Cardiac muscle cell (in vitro differentiated cells and primary cell): ENCODE measurements around the gene ADK. TPM values are rescaled to one million over a fixed set of nuclear protein-coding genes. Genes with fewer than 3 reads are reported as not detected.

Experiments
- DNase-seq, 2 donors: peaks; one replicate each; pipeline versions ENCODE4 v3.0.0 to v3.0.0-alpha.2; 2010 to 2017; ENCODE audit warnings: low read depth in 1 of 2, low spot score in 1 of 2
- H3K27ac ChIP-seq: fragments of 200-600 bp; sonication (generic); 2 replicates; pipeline ENCODE4 v1.5.1; 2016
- H3K27me3 ChIP-seq: fragments of 200-600 bp; sonication (generic); 2 replicates; pipeline ENCODE4 v1.6.0; 2016; ENCODE audit warnings: control low read depth
- H3K36me3 ChIP-seq: fragments of 200-600 bp; sonication (generic); 2 replicates; pipeline ENCODE4 v1.5.1; 2016; ENCODE audit warnings: control low read depth
- H3K4me1 ChIP-seq: fragments of 200-600 bp; sonication (generic); 2 replicates; pipeline ENCODE4 v1.8.1; 2017; ENCODE audit warnings: low read depth, mild to moderate bottlenecking, mixed run types
- H3K4me3 ChIP-seq: fragments of 200-600 bp; sonication (generic); 2 replicates; pipeline ENCODE4 v1.5.1; 2016; ENCODE audit warnings: mild to moderate bottlenecking
- H3K9me3 ChIP-seq: fragments of 200-600 bp; sonication (generic); 2 replicates; pipeline ENCODE4 v1.5.1; 2017; ENCODE audit warnings: low read depth, mild to moderate bottlenecking, control low read depth
- CTCF ChIP-seq: IDR thresholded peaks from 2 replicates; pipeline ENCODE4 v1.5.1; 2012; ENCODE audit warnings: low read depth, mild to moderate bottlenecking, low read length
- polyA plus RNA-seq: library from polyadenylated mRNA; unstranded; fragments of >200 nt; fragmentation: Nextera tagmentation; extraction: Ambion mirVana; gene quantifications from 2 replicates; pipeline ENCODE4 v1.2.1, GENCODE V29; 2016
- total RNA-seq: library from RNA; depleted of rRNA; stranded (reverse); fragments of >200 nt; gene quantifications from 2 replicates; pipeline ENCODE4 v1.2.3, GENCODE V29; 2016

The ADK gene
- total and polyA plus RNA-seq, 2 experiments from 2014 or later: 24.8 to 57.4 TPM

GRCh38 chr10:74640134-74640921, 489.3 kb downstream of the ADK start:
- no peak for DNase-seq
- no peak for TF ChIP-seq CTCF
- Histone ChIP-seq H3K27ac (peak overlapping the region; percentile 51), H3K4me3 (no peak overlapping the region), H3K4me1 (peaks cover 6% of the 10 kb centered on the region), H3K27me3 (no peaks in the 10 kb centered on the region), H3K9me3 (no peaks in the 10 kb centered on the region), H3K36me3 (no peaks in the 10 kb centered on the region)

- Histone ChIP-seq H3K4me3 (no peak overlapping the region), H3K36me3 (no peaks in the 10 kb centered on the region), H3K4me1 (peaks cover 11% of the 10 kb centered on the region), H3K27ac (no peak overlapping the region), H3K9me3 (no peaks in the 10 kb centered on the region), H3K27me3 (no peaks in the 10 kb centered on the region)
- no peak for DNase-seq
- no peak for TF ChIP-seq CTCF
These were observed 490.6 kb downstream of the ADK start for GRCh38 chr10:74641659-74642058.

GRCh38 chr10:74642901-74643595, 492.0 kb downstream of the ADK start:
- H3K4me1 ChIP-seq: peaks cover 13% of the 10 kb centered on the region
- no peak overlapping the region for H3K27ac ChIP-seq
- H3K36me3 ChIP-seq: no peaks in the 10 kb centered on the region
- H3K9me3 ChIP-seq: no peaks in the 10 kb centered on the region
- H3K4me3 ChIP-seq: no peak overlapping the region
- H3K27me3 ChIP-seq: no peaks in the 10 kb centered on the region
- no peak for DNase-seq
- TF ChIP-seq CTCF: no peak

- peaks cover 13% of the 10 kb centered on the region for H3K4me1 ChIP-seq
- no peak for TF ChIP-seq CTCF
- DNase-seq: no peak
- H3K9me3 ChIP-seq: no peaks in the 10 kb centered on the region
- H3K27ac ChIP-seq: no peak overlapping the region
- no peaks in the 10 kb centered on the region for H3K27me3 ChIP-seq
- H3K4me3 ChIP-seq: no peak overlapping the region
- no peaks in the 10 kb centered on the region for H3K36me3 ChIP-seq
These were observed 492.6 kb downstream of the ADK start for GRCh38 chr10:74643596-74643975.

GRCh38 chr10:74644738-74645137, 493.7 kb downstream of the ADK start:
- H3K27me3 ChIP-seq: no peaks in the 10 kb centered on the region

More at GRCh38 chr10:74644738-74645137, 493.7 kb downstream of the ADK start:
- H3K9me3 ChIP-seq: no peaks in the 10 kb centered on the region
- peaks cover 13% of the 10 kb centered on the region for H3K4me1 ChIP-seq
- no peak for TF ChIP-seq CTCF
- no peaks in the 10 kb centered on the region for H3K36me3 ChIP-seq
- DNase-seq: no peak
- no peak overlapping the region for H3K4me3 ChIP-seq
- H3K27ac ChIP-seq: no peak overlapping the region
